Measurements from ENCODE around the gene CDC42BPG.
A peak's percentile ranks its signal among the peaks of the same experiment; 100 is the strongest.

The CDC42BPG gene

DNA sequence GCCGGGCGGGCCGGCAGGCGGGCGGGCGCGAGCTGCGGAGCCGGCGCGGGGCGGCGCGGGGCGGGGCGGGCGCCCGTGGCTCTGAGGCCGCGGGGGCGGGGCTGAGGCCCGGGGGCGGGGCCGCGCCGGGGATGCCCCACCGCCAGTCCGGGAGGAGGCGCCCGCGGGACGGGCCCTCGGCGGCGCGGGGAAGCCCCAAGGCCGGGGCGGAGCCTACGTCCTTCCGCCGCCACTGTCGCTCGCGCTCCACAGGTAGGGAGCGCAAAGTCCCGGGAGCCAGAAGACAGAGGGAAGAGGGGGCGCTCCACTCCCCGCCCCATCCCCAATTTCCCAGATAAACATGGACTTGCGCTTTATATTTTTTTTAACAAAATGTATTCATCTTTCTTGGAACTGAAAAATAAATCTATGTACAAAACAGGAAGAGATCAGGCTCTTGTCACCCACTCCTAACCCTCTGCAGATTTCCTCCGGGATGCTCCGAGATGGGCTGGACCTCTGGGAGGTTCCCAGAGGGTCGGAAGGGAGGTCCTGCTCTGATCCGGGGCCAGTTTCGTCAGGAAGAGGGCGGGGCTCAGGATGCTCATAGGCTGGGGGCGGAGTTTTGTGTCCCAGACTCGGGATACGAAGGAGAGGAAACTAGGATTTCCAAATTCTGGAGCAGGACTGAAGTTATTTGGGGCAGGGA, 41.2 kb downstream of the CDC42BPG start, which contains the start of gene MAP4K2:
Gene MAP4K2 (minus strand): TSS at position 57 of the 688 bp plus-strand sequence. CDS start 65 bp downstream, outside the sequence.
- TF ChIP-seq, protein P1, sequence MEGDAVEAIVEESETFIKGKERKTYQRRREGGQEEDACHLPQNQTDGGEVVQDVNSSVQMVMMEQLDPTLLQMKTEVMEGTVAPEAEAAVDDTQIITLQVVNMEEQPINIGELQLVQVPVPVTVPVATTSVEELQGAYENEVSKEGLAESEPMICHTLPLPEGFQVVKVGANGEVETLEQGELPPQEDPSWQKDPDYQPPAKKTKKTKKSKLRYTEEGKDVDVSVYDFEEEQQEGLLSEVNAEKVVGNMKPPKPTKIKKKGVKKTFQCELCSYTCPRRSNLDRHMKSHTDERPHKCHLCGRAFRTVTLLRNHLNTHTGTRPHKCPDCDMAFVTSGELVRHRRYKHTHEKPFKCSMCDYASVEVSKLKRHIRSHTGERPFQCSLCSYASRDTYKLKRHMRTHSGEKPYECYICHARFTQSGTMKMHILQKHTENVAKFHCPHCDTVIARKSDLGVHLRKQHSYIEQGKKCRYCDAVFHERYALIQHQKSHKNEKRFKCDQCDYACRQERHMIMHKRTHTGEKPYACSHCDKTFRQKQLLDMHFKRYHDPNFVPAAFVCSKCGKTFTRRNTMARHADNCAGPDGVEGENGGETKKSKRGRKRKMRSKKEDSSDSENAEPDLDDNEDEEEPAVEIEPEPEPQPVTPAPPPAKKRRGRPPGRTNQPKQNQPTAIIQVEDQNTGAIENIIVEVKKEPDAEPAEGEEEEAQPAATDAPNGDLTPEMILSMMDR (IDR thresholded peaks at IDR 0.05; ENCODE audit: low read depth, low read length) = no peak

GRCh38 chr11:64802370-64803157, 41.9 kb downstream of the CDC42BPG start:
- peak overlapping the region; percentile 57 for H3K4me3 ChIP-seq (ENCODE audit: low read depth, low read length)
- TF ChIP-seq, protein P1 (IDR thresholded peaks at IDR 0.05; ENCODE audit: low read depth, low read length) = no peak

More for the DNA sequence above, 41.2 kb downstream of the CDC42BPG start, which contains the start of gene MAP4K2:
- H3K4me3 ChIP-seq (ENCODE audit: low read depth, low read length) = peak within 1 kb of the TSS; percentile 77

DNA sequence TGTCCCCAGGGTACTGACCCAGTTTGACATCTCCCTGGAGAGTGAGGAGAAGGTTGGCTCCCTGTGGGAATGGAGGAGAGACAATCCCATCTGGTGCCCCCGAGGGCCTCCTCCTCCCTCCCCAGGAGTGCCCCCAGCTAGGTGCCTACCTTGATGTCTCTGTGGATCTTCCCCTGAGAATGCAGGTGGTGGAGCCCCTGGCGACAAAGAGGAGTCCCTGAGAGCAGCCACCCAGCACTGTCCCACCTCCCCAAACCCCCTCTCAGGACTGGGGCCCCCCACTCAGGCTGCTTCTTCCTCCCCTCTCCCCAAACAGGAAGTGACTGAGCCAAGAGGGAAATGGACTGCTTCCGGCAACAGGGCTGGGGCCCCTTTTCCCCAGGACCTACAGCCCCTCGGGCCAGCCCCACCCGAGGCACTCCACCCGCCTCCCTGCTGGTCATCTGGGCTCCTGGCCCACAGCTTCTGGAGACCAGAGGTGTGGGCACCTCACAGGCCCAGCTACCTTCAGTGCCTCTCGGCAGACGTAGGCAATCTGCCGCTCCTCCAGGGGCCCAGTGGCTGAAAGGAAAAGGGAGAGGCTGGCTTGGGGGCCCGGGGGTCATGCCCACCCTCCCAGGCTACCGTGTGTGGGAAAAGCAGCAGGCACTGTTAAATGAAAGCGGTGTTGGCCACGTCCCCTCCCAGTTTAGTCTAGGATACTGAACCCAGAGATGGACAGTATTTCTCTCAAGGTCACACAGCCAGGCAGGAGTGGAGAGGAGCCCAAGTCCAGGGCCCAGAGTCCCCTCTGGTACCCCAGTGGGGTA, 42.7 kb downstream of the CDC42BPG start:
- TF ChIP-seq, protein P1 (IDR thresholded peaks at IDR 0.05; ENCODE audit: low read depth, low read length) = no peak
- peak overlapping the region; percentile 57; the same call in 1 of the 2 replicates for H3K4me3 ChIP-seq (ENCODE audit: low read depth, low read length)

GRCh38 chr11:64801158-64801464, 43.3 kb downstream of the CDC42BPG start:
- TF ChIP-seq, protein P1 (IDR thresholded peaks at IDR 0.05; ENCODE audit: low read depth, low read length) = no peak
- no peak overlapping the region for H3K4me3 ChIP-seq (ENCODE audit: low read depth, low read length)

- TF ChIP-seq, protein P1 (IDR thresholded peaks at IDR 0.05; ENCODE audit: low read depth, low read length) = no peak
- H3K4me3 ChIP-seq (ENCODE audit: low read depth, low read length) = no peak overlapping the region
Measured at GRCh38 chr11:64800303-64801157, 43.9 kb downstream of the CDC42BPG start.

DNA sequence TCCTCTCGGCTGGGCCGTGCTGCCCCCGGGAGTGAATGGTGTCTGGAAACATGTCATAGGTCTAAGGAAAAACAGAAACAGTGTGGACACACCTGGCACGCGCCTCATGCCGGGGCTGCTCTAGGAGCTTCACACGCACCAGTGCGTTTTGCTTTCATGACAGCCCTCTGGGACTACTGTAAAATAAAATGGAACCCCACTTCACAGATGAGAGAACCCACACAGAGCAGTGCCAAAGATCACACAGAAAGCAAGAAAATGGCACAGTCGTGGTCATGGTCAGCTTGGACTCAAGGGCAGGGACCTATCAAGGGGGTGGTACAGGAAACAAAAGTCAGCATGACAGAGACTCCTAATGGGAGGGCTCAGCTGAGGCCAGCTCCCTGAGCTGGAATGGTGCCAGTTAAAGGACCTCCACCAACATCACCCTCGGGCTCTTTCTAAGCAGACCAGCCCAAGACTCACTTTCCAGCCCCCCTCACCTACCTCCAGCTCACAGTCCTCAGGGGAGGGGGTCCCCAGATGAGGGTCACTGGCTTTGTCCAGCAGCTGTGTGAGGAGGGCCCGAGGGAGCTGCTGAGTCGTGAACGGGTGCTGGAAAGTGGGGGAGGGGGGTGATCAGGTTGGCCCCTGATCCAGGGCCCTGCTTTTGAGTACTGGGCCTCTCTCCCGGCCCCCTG, 44.7 kb downstream of the CDC42BPG start:
- H3K4me3 ChIP-seq (ENCODE audit: low read depth, low read length) = no peak overlapping the region
- TF ChIP-seq, protein P1 (IDR thresholded peaks at IDR 0.05; ENCODE audit: low read depth, low read length) = no peak

Data from WI38 (cell line).